ENCODE data around the gene NECTIN3. TPM values are rescaled to one million over a fixed set of nuclear protein-coding genes. Genes with fewer than 3 reads are reported as not detected.

Gene NECTIN3
- total RNA-seq, result 78.0 TPM

GRCh38 chr3:111071257-111072030 is at the start of gene NECTIN3:
Gene NECTIN3 (plus strand): TSS chr3:111071816. CDS start chr3:111072018, 202 bp downstream.

Data from diencephalon (tissue), 1 donor.